Mesodermal cell (in vitro differentiated cells): ENCODE measurements around the gene NMT1.

ENCODE experiments used
- H3K27ac ChIP-seq: 2 replicates; pipeline ENCODE4 v1.7.0; 2013; ENCODE audit warnings: mild to moderate bottlenecking, low read depth, low read length, moderate library complexity; ENCODE audit not compliant: severe bottlenecking
- H3K36me3 ChIP-seq: 2 replicates; pipeline ENCODE4 v1.7.1; 2013; ENCODE audit warnings: mild to moderate bottlenecking, low read length, moderate library complexity; ENCODE audit not compliant: control insufficient read depth, insufficient read depth
- H3K4me1 ChIP-seq: one replicate; pipeline ENCODE4 v1.7.1; 2013; ENCODE audit warnings: mild to moderate bottlenecking, low read length; ENCODE audit not compliant: insufficient read depth, control insufficient read depth, poor library complexity, severe bottlenecking
- H3K4me3 ChIP-seq: 2 replicates; pipeline ENCODE4 v1.7.0; 2013; ENCODE audit warnings: low read length, control low read depth, mild to moderate bottlenecking; ENCODE audit not compliant: insufficient read depth, poor library complexity, severe bottlenecking; ENCODE audit errors: extremely low read depth
- H3K9me3 ChIP-seq: 2 replicates; pipeline ENCODE4 v1.7.1; 2013; ENCODE audit warnings: mild to moderate bottlenecking, low read length, moderate library complexity; ENCODE audit not compliant: control insufficient read depth
- whole genome bisulfite sequencing, 2 experiments: methylation state at CpG; one replicate each; pipeline ENCODE4 v1.1.5; 2013; ENCODE audit warnings: missing lambda C conversion rate in 2 of 2; ENCODE audit not compliant: insufficient coverage in 2 of 2; 5-methylcytosine and 5-hydroxymethylcytosine counted together

NMT1 gene

DNA sequence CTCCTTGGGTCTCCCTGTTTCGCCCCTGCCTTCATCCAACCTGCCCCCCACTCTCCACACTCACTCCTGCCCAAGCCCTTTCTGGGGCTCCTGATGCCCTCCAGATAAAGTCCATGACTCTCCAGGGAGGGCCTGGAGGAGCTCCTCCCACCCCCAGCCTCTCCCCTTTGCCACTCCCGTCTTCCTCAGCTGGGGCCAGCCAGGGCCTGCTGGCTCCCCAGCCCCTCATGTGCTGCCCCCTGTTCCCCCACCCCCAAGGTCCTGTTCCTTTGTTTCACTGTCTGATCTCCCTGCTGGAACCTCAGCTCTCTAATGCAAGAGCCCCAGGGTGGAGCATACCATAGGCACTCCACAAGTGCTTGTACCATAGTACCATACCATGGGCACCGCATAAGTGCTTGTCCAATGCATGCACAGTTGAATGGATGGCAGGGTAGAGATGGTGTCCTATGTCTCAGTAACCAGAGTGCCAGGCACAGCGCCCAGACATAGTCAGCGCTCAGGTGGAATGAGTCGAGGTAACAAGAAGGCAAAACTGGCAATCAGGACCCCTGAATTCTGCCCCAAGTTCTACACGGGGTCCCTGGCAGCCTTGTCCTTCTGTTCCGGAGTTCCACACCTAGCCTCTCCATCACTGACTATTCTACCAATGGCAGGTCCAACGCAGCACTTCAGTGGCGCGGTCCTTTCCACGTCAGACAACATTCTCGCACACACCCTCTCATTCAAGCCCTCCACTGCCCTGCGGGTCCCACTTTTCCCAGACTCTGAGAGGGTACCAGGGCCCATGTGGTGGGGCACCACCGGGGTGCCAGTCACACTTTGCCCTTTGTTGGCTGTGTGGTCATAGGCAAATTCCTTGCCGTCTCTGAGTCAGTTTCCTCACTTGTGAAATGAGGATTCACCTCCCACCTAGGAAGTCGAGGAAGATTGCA lies 69.8 kb downstream of the NMT1 start:
- whole genome bisulfite sequencing, 2 experiments: 94% methylated on average over 12 to 17 of the region's 17 CpGs
- no peak overlapping the region for H3K27ac ChIP-seq
- H3K4me1 ChIP-seq: peaks cover 37% of the 10 kb centered on the region
- H3K9me3 ChIP-seq: no peaks in the 10 kb centered on the region
- H3K36me3 ChIP-seq: no peaks in the 10 kb centered on the region
- peak overlapping the region; percentile 67 for H3K4me3 ChIP-seq

DNA sequence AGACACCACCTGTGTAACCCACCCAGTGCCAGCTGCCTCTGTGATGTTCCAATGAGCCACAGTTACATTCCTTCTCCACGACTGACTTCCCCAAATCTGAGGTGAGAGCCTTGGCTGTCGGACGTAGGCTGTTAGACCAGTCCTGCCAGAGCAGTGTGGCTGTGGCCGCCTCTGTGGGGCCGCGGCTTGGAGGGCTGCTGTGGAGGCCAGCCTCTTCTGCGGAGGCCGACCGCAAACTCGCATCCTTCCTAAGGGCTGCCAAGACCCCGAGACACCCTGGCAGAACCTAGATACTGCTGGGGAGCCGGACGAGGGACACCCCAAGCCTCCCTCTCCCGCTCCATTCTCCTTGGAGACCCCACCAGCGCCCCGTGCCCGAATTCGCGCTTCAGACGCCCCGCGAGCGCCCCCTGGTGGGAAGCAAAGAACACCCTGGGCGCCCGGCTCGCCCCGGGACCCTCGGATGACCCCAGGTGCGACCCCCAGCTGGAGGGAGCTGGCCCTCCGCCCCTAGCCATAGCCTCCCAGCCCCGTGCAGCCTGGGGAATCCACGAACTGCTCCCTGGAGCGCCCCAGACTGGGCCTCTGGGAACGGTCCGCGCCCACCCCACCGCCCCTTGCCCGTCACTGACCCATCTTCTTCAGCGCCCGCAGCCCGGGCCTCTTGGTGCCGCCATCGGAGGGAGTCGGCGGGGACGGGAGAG lies 70.7 kb downstream of the NMT1 start:
- no peaks in the 10 kb centered on the region for H3K9me3 ChIP-seq

DNA sequence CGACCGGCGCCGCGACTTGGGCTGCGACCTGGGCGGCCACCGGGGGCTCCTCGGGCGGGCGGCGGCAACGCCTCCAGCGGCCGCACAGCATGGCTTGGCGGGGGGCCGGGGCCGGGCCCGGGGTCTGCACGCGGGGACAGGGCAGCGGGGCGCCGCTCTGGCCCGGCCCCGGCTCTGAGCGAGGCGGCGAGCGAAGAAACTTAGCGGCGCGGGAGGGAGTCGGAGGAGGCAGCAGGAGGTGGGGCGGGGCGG lies 71.1 kb downstream of the NMT1 start, which contains the start of gene PLCD3:
PLCD3 (minus strand) TSS at position 196 of the 252 bp plus-strand sequence; CDS start at position 91, 105 bp downstream.
- Histone ChIP-seq H3K4me1 (peaks cover 28% of the 10 kb centered on the region), H3K27ac (peak within 1 kb of the TSS; percentile 85), H3K36me3 (no peaks in the 10 kb centered on the region), H3K4me3 (peak within 1 kb of the TSS; percentile 67), H3K9me3 (no peaks in the 10 kb centered on the region)
- 0% methylated on average over 15 to 17 of the region's 36 CpGs for WGBS, 2 experiments

More for the DNA sequence above, 70.7 kb downstream of the NMT1 start:
- H3K4me1 ChIP-seq: peaks cover 33% of the 10 kb centered on the region
- H3K36me3 ChIP-seq: no peaks in the 10 kb centered on the region
- peak overlapping the region; percentile 49 for H3K27ac ChIP-seq
- peak overlapping the region; percentile 67 for H3K4me3 ChIP-seq
- WGBS, 2 experiments: 8 to 19% methylated on average over 25 to 40 of the region's 46 CpGs

DNA sequence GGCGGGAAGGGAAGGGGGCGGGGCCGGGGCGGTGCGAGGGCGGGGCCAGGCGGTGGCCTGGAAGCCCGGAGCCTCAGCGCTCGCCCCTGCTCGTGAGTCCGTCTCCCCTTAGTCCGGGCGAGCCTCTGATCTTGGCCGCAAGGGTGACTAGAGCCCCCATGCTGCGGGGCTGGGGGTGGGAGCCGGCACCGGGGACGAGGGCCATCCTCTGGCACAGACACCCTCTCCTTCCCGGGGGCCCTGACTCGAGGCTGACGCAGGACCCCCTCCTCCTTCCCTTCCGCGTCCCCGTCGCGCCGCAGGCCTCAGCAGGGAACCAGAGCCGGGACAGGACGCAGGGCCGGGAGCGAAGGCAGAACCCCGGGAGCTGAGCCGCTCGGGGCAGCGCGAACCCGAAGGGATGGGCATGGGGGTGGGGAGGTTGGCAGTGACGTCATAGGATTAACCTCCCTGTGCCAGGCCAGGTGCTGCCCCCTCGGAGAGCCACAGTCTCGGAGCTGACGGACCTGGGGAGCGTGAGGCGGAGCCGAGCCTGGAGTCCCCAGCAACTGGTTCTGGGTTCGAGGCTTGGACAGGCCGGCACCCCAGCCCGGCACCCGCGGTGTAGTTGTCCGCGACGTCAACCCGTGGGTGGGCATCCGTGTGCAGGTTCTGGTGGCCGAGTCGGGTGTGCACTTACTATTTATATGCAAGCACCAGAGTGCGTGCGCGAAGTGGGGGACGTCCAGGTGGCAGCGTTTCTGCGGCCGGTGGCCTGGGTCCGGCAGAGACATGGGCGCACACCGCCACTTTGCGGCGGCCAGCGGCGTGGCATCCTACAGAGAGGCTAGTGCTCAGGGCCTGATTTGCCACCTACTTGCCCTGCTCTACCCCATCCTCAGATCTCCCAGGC lies 71.7 kb downstream of the NMT1 start:
- H3K27ac ChIP-seq: peak overlapping the region; percentile 85
- H3K4me3 ChIP-seq: peak overlapping the region; percentile 67
- H3K9me3 ChIP-seq: no peaks in the 10 kb centered on the region
- 2 to 3% methylated on average over 42 to 63 of the region's 71 CpGs for WGBS, 2 experiments
- H3K36me3 ChIP-seq: no peaks in the 10 kb centered on the region
- peaks cover 23% of the 10 kb centered on the region for H3K4me1 ChIP-seq

DNA sequence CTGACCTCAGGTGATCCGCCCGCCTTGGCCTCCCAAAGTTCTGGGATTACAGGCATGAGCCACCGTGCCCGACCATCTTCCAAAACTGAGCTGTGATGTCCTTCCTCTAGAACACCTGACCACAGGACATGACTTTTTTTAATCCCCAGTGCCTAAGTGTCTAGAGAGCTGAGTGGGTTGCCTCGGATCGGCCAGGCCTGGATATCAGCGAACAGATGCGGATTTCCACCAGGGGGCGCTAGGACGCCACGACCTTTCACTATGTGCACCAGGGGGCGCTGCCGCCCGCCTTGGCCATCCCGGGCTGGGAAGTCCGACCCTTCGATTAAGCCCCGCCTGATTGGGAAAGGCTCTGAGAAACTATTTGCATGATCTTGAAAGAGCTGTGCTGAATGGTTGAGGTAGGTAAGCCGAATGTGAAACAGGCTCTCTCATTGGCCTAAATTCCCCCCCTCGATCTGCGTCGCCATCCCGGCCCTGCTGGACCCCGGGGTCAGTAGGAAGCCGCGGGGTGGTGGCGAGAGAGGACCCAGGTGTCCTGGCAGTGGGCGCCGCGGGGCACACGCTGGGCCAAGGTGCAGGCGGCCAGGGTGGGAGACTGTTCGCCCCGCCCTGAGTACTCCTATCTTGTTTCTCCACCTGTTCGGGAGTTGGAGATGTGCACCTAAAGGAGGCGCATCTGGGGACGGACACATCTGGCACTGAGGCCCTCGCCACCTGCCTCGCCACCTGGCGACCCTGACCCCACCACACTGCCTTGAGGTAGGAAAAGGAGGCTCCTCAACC lies 74.3 kb downstream of the NMT1 start, which contains the start of gene ACBD4:
ACBD4 (plus strand) TSS at position 496 of the 786 bp plus-strand sequence. CDS start 458 bp downstream, outside the sequence.
- no peaks in the 10 kb centered on the region for H3K36me3 ChIP-seq
- peak within 1 kb of the TSS; percentile 28 for H3K4me3 ChIP-seq
- no peak within 1 kb of the TSS for H3K27ac ChIP-seq
- WGBS, 2 experiments: 27 to 28% methylated on average over 33 to 38 of the region's 40 CpGs
- peaks cover 9% of the 10 kb centered on the region for H3K4me1 ChIP-seq
- no peaks in the 10 kb centered on the region for H3K9me3 ChIP-seq

DNA sequence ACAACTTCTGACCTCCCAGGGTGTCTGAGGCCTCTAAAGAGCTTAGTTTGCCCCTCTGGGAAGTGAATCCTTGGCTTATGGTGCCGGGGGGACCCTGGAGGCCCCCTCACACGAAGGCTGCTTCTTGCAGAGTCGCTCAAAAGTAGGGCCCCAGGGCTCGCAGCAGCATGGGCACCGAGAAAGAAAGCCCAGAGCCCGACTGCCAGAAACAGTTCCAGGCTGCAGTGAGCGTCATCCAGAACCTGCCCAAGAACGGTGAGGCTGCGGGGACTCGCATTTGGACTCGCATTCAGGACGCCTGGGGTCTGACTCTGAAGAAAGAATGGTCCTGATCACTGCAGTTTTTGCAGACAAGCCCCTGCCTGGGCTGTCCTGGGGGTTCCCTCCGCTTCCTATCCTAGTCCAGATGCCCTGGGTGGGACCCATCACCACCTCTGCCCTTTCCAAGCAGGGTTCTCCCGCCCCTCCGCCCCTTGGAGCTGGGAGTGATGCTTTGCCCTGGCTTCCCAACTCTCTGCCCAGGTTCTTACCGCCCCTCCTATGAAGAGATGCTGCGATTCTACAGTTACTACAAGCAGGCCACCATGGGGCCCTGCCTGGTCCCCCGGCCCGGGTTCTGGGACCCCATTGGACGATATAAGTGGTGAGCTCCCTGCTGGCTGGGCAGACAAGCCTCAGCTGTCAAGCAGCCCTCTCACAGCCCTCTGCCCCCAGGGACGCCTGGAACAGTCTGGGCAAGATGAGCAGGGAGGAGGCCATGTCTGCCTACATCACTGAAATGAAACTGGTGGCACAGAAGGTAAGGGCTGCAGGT lies 75.1 kb downstream of the NMT1 start:
- 91 to 95% methylated on average over 19 to 21 of the region's 21 CpGs for WGBS, 2 experiments
- H3K27ac ChIP-seq: no peak overlapping the region
- peaks cover under 1% of the 10 kb centered on the region for H3K4me1 ChIP-seq
- peak overlapping the region; percentile 28 for H3K4me3 ChIP-seq
- no peaks in the 10 kb centered on the region for H3K36me3 ChIP-seq
- no peaks in the 10 kb centered on the region for H3K9me3 ChIP-seq

DNA sequence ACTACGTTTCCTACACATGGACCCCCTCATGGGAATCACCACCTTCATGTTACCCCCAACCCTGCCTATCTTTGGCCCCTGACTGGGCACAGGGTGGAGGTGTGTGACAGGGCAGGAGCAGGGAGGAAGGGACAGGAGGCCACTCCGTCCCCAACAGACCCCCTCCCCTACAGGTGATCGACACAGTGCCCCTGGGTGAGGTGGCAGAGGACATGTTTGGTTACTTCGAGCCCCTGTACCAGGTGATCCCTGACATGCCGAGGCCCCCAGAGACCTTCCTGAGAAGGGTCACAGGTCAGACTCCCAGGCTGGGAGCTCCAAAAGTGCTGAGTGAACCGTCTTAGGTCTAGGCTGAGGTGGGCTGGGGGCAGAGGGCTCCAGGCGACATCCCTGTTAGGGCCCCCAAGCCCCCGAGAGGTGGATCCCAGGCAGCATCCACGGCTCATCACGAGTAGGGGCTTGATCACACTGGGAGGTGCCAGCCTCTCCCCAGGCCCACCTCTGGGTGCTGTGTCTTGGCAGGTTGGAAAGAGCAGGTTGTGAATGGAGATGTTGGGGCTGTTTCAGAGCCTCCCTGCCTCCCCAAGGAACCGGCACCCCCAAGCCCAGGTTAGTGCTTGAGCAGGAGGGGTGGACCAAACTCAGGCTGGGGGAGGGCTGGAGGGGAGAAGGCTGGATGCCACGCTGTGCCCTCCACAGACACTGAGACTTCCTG lies 75.9 kb downstream of the NMT1 start:
- 94% methylated on average over 7 to 9 of the region's 12 CpGs for WGBS, 2 experiments
- no peak overlapping the region for H3K27ac ChIP-seq
- no peak overlapping the region for H3K4me3 ChIP-seq
- no peaks in the 10 kb centered on the region for H3K36me3 ChIP-seq
- no peaks in the 10 kb centered on the region for H3K4me1 ChIP-seq
- no peaks in the 10 kb centered on the region for H3K9me3 ChIP-seq

DNA sequence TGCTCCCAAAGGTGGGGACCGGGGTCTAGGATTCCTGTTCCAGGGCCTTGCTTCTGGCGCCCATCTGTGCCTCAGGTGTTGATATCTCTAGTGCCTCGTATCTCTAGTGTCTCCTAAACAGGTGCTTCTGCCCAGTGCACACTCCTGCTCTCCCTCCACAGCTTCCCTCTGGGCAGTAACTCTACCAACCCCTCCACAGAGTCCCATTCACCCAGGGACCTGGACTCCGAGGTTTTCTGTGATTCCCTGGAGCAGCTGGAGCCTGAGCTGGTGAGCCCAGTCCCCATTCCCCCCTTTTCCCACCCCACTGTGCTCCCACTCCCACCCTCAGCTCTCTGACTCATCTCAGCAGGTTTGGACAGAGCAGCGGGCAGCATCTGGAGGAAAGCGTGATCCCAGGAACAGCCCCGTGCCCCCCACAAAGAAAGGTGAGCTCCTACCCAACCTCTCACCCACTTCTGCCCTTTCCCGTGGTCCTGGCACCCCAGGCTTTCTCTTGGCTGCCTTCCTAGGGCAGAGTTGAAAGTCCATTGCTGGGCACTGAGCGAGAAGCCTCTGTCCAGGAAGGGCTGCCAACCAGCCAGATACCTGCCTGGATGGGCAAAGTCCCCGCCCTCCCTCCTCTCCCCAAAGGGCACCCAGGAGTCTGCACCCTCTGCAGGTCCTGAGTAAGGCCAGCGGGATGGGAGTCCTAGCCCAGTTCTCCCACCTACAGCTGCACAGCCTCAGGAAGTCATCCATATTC lies 76.6 kb downstream of the NMT1 start:
- Histone ChIP-seq H3K36me3 (no peaks in the 10 kb centered on the region), H3K27ac (no peak overlapping the region), H3K4me3 (no peak overlapping the region), H3K9me3 (no peaks in the 10 kb centered on the region), H3K4me1 (no peaks in the 10 kb centered on the region)
- WGBS, 2 experiments: 81 to 92% methylated on average over 7 to 11 of the region's 11 CpGs
